Glomerular visceral epithelial cell (primary cell): ENCODE measurements around the gene JAM2.
"Not testable (repeated sequence)": the region's sequence is repeated elsewhere in the genome, so short reads cannot be mapped to it uniquely, and the experiment has no call there.

Source experiments
- DNase-seq: peaks from one replicate; pipeline ENCODE4 v3.0.0-alpha.2; 2016; ENCODE audit errors: extremely low spot score

The JAM2 gene, protein sequence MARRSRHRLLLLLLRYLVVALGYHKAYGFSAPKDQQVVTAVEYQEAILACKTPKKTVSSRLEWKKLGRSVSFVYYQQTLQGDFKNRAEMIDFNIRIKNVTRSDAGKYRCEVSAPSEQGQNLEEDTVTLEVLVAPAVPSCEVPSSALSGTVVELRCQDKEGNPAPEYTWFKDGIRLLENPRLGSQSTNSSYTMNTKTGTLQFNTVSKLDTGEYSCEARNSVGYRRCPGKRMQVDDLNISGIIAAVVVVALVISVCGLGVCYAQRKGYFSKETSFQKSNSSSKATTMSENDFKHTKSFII

GRCh38 chr21:25638660-25639550 lies at the start of gene JAM2:
Gene JAM2, plus strand, starts transcription at chr21:25639258. Its CDS starts 564 bp downstream, at chr21:25639822.
- peak; percentile 47 for DNase-seq

DNA sequence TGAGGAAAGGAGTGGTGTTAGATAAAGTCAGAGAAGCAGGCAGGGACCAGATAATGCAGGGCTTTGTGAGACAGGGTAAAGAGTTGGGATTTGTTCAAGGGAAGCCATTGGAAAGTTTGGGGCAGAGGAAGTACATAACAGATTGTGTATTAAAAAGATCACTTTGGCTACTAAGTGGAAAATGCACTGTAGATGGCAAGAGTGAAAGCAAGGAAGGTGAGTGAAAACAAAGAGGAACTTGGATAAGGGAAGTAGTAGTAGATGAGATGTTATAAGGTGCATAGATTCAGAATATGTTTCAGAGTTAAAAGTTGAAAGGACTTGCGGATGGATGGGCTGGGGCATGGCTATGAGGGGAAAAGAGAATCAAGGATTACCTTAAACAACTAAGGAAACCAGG lies 49.2 kb upstream of the JAM2 start:
- DNase-seq = no peak

DNA sequence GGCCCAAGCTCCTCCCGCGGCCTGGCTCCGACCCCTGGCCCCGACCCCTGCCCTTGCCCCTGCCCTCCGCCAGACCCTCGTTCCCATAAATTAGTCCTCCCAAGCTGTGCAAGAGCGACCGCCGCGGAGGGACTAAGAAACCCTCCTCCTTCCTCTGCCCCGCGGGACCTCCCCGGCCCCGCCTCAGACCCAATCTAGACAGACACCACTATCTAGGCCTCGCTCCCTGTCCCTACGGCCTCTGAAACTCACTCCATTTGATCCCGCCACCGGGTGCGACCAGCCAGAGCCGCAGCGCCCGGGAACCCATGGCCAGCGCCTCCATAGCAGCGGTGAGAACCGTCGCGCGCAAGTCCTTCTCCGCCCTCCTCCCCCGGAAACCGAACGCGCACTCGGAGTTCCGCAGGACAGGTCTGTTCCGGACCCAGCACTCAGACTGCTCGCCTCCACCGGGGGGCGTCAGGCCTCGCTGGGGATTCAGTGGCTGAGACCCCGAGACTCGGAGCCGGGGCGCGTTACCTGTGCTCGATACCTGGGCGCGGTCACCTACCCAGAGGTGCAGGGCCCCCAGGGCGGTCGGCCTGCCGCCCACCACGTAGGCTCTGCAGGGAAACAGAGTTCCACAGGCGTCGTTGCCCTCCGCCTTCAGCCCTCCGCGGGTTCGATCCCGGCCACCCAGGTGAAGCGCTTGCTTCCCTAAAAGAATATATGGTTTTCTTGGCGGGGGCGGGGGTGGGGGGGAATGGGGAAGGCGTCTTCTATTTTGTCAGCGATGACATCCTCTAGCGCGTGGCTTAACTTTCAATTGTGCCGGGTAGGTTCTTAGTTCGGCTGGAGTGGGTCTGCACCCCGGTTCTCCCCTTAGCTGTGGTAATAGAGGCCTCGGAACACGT lies 31.7 kb upstream of the JAM2 start, which contains the start of gene MRPL39:
MRPL39 (minus strand) TSS at position 331 of the 893 bp plus-strand sequence; CDS start at position 325, 6 bp downstream.
- peak; percentile 89 for DNase-seq

DNA sequence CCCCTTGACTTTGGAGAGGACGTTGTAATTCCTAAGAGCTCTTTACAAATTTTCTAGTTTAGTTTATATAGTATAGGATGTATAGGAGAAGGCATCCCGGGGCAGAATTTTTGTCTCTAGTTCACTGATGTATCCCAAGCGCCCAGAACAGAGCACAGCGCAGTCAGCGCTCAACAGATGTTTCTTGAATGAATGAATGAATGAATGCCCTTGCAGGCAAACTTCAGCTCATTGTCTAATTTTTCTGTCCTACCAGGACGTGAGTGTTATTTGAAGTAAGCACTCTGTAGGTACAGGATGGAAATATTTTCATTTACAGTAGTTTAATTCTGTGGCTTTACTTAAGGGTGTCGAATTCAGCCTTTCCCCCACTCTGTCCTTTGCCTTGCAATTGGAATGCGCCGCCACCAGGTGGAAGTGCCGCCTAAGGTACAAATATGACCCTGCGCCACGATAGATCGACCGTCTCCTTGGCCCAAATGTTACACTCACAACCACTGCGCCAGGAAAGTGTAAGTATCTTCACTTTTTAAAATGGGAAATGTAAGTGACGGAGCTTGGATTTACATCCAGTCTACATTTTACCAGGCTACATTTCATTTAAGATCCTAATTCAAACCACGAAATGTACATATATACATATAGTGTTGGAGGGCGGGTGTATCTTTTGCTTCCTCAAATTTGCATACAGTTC lies 30.9 kb upstream of the JAM2 start:
- DNase-seq = peak; percentile 85

DNA sequence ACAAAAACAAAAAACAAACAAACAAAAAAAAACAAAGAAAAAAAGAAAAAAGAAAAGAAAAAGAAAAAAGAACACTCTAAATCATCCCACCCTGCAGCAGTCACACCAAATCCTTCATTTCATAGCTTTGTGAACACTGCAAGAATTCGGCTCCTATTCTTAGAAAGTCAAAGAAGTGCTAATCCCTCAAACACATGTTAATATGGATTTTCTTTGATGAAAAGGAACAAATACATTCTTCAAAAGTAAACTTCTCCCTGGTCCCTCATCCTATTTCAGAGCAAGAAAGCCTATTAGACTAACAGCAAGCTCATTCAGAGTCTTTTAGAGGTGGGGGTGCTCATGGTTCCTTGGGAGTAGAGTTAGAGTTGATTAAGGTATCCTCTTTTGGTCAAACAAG lies 24.6 kb upstream of the JAM2 start:
- DNase-seq = no peak

DNA sequence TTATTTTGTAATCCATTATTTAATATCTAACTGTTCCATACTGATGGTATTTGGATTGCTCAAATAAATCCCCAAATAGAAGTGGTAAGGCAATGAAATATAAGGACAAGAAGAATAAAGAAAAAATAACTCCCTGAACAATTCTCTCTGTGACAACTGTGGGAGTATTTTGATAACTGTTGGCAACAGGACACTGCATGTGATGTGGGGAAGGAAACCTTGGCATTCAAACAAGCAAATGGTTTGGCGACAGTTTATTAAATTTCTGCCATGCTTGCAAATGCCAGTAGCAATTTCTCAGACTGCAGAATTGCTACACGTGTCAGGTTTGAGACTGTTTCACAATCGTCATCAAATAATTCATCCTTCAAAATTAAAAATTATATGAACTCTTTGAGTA lies 23.2 kb upstream of the JAM2 start:
- no peak for DNase-seq

- no peak for DNase-seq
These were observed 19.9 kb upstream of the JAM2 start for GRCh38 chr21:25619198-25619597.

DNA sequence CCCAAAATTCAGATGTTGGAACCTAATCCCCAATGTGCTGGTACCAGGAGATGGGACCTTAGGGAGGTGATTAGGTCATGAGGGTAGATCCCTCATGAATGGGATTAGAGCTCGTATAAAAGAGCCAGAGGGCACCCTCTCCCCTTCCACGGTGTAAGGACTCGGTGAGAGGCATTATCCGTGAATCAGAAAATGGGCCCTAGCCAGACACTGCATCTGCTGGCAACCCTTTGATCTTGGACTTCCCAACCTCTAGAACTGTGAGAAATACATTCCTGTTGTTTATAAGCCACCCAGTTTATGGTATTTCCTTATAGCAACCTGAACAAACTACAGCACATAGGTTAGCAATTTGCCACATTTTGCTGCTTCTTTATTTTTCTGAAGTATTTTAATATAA lies 14.5 kb upstream of the JAM2 start:
- DNase-seq = no peak

DNA sequence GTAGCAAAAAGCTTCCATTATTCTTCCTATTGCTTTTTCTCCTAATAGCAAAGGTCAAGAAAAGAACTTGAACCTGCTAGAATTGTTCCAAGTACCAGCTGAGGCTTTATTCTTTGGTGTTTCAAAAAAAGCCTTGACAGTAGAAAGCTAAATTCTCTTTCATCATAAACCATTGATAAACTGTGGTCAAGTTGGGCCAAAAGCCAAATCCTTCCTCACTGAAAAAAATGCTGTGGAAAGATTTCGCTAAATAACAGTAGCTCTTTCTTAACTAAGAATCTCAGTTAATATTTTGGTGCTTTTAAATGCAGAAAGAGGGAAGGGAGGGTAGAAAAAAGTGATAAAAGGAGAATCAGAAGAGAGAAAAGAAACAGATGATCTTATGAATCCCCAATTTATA lies 14.0 kb upstream of the JAM2 start:
- no peak for DNase-seq

DNA sequence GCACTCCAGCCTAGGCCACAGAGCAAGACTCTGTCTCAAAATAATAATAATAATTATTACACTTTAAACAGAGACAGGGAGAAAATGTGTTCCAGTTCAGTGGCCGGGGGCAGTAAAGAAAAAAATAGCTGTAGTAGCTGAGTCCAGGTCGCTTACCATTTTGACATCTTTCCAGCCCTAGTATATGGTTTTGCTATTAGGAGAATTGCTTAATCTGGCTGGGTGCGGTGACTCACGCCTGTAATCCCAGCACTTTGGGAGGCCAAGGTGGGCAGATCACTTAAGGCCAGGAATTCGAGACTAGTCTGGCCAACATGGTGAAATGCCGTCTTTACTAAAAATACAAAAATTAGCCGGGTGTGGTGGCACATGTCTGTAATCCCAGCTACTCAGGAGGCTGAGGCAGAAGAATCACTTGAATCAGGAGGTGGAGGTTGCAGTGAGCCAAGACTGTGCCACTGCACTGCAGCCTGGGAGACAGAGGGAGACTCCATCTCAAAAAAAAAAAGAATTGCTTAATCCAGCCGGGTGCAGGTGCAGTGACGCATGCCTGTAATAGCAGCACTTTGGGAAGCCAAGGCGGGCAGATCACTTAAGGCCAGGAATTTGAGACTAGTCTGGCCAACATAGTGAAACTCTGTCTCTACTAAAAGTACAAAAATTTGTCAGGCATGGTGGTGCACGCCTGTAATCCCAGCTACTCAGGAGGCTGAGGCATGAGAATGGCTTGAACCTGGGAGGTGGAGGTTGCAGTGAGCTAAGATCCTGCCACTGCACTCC lies 13.1 kb upstream of the JAM2 start:
- not testable (repeated sequence) for DNase-seq

GRCh38 chr21:25626757-25627156 lies 12.3 kb upstream of the JAM2 start:
- DNase-seq = no peak

DNA sequence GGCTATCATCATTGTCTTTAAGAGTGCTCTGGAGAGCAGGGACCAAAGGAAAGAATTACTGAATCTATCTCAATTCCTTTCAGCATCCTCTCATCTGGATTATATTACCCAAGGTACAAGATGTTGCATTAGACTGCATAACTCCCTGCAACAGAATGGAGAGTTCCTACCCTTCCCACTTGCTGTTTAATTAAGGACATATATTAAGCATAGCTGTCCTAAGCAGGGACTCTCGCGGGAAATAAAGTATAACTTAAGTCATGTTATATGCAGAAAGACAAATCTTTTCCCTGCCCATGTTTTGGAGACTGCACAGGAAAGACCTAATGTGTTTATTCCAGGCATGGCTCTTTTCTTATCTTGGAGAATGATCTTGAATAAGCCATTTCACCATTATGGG lies 6.8 kb upstream of the JAM2 start:
- no peak for DNase-seq

DNA sequence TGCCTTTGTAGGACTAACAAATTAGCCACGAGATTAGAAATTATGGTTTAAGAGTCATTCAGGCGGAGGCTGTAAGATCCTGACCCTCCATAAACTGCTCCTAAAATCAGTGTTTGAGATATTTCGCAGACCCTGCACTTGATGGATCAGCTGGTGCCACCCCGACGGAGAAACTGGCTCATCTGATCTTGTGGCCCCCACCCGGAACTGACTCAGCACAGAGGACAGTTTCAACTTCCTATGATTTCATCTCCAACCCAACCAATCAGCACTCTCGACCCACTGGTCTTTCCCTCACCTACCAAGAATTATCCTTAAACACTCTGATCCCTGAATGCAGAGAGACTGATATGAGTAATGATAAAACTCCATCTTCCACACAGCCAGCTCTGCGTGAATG lies 3.7 kb upstream of the JAM2 start:
- DNase-seq = no peak

GRCh38 chr21:25636727-25637126 lies 2.3 kb upstream of the JAM2 start:
- no peak for DNase-seq

DNA sequence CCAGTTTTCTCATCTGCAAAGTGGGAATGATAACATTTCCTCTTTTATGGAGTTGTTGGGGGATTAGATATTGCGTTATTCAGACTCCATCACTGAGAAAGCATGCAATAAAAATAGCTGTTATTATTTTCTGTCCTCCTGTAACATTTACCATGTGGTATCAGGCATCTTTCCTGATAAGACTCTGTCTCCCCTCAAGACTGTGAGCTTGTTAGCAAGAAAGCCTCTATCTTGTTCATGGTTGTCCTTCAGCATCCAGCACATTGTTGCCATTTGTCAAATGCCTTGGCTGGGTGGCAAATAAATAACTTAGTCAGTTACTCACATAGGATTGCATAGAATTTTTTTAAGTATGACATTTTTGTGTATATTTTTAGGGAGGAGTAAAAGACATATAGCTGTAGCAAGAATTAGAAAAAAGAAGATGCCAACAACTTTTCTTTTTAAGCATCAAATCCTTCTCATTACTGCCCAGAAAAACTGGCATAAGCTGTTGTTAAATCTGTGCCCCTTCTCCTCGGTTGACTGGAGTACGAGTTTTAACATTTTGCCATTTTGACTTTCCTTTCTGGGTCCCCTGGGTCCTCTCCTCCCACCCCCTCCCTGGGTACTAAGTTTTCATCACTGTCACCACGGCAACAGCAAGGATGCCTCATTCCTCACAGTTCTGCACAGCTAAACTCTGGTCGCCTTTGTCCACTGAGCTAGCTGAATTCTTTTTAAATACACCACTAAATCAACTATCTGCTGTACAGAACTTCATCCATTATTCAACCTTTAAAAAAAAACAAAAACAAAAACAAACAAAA lies 1.0 kb upstream of the JAM2 start:
- peak; percentile 8 for DNase-seq

GRCh38 chr21:25639551-25640201 lies 618 bp downstream of the JAM2 start:
- peak; percentile 53 for DNase-seq

- DNase-seq = peak; percentile 20
These were observed 1.3 kb downstream of the JAM2 start for GRCh38 chr21:25640202-25640942.

DNA sequence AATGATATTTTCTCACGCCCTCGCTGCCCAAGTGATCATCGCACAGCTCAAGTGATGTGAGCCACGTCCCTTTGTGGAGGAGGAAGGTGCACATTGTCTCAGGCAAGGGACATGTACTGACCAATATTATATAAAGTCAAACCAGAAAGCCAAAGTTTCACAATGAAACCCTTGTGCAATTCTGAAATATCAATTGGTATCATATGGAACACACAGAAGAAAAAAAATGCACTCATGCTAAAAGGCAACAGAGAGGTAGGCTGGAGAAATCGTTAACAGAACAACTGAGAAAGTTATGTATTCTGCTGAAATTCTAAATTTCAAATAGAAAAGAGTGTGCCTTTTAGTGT lies 1.9 kb downstream of the JAM2 start:
- no peak for DNase-seq

DNA sequence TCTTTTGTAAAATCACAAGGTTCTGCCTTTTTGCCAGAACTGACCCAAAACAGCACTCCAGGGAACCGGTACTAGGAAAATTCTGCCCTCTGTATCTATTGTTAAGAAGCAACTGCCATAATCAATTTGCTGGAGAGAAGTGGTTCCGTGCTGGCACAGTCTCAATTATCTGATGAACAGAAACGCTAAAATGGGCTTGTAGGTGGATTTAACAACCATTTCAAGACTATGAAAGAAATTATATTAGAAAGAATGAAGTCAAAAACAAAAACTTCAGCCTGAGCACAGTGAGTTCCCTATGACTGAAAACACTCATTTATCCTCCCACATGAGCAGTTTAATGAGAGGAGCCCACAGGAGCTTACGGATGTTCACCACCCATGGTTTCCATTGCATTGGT lies 4.4 kb downstream of the JAM2 start:
- no peak for DNase-seq
